ENCODE results near the gene ATXN3L. TPM values are rescaled to one million over a fixed set of nuclear protein-coding genes. Genes with fewer than 3 reads are reported as not detected.

Gene ATXN3L
- total RNA-seq, 4 donors from 2014 or later, result not detected

GRCh38 chrX:13338996-13339515, 19.2 kb upstream of the ATXN3L start:
- no peak for TF ChIP-seq CTCF (IDR thresholded peaks at IDR 0.05; ENCODE audit: low read depth)

- TF ChIP-seq CTCF (IDR thresholded peaks at IDR 0.05; ENCODE audit: low read depth), result no peak
These were observed 14.6 kb upstream of the ATXN3L start for GRCh38 chrX:13334491-13334890.

- TF ChIP-seq CTCF (IDR thresholded peaks at IDR 0.05; ENCODE audit: low read depth), result no peak
These were observed 10.6 kb upstream of the ATXN3L start for GRCh38 chrX:13330446-13330845.

- no peak for TF ChIP-seq CTCF (IDR thresholded peaks at IDR 0.05; ENCODE audit: low read depth)
These were observed 7.8 kb upstream of the ATXN3L start for GRCh38 chrX:13327666-13328065.

GRCh38 chrX:13323241-13323640, 3.4 kb upstream of the ATXN3L start:
- TF ChIP-seq CTCF (IDR thresholded peaks at IDR 0.05; ENCODE audit: low read depth), result no peak

GRCh38 chrX:13317366-13317765, 2.5 kb downstream of the ATXN3L start:
- TF ChIP-seq CTCF (IDR thresholded peaks at IDR 0.05; ENCODE audit: low read depth), result no peak

GRCh38 chrX:13311560-13311959, 8.3 kb downstream of the ATXN3L start:
- TF ChIP-seq CTCF (IDR thresholded peaks at IDR 0.05; ENCODE audit: low read depth), result no peak

Measured in subcutaneous adipose tissue (tissue), 4 donors.